Smooth muscle cell (in vitro differentiated cells): ENCODE data around the gene ASTN2. TPM values are rescaled to one million over a fixed set of nuclear protein-coding genes. Genes with fewer than 3 reads are reported as not detected.

Experiments used
- DNase-seq: peaks from one replicate; lab custom pipeline; 2025; ENCODE audit not compliant: unreplicated experiment; lab: John Stamatoyannopoulos, UW
- H2AFZ ChIP-seq: fragments of 200-600 bp; sonication (generic); 2 replicates; pipeline ENCODE4 v1.6.0; 2016; ENCODE audit warnings: antibody characterized with exemption, low read depth, mild to moderate bottlenecking
- H3F3A ChIP-seq: fragments of 200-600 bp; sonication (generic); 2 replicates; pipeline ENCODE4 v1.6.0; 2017; ENCODE audit warnings: antibody characterized with exemption, low read depth
- H3K27ac ChIP-seq: fragments of 200-600 bp; sonication (generic); 2 replicates; pipeline ENCODE4 v1.5.1; 2016; ENCODE audit warnings: low read depth, mild to moderate bottlenecking
- H3K27me3 ChIP-seq: fragments of 200-600 bp; sonication (generic); 2 replicates; pipeline ENCODE4 v1.6.1; 2016; ENCODE audit warnings: low read depth, mild to moderate bottlenecking
- H3K36me3 ChIP-seq: fragments of 200-600 bp; sonication (generic); 2 replicates; pipeline ENCODE4 v1.5.1; 2016; ENCODE audit warnings: low read depth
- H3K4me1 ChIP-seq: fragments of 200-600 bp; sonication (generic); 2 replicates; pipeline ENCODE4 v1.5.1; 2016; ENCODE audit warnings: low read depth
- H3K4me2 ChIP-seq: fragments of 200-600 bp; sonication (generic); 2 replicates; pipeline ENCODE4 v1.6.0; 2016; ENCODE audit warnings: mild to moderate bottlenecking
- H3K4me3 ChIP-seq: fragments of 200-600 bp; sonication (generic); 2 replicates; pipeline ENCODE4 v1.5.1; 2016; ENCODE audit warnings: mild to moderate bottlenecking
- H3K79me2 ChIP-seq: fragments of 200-600 bp; sonication (generic); 2 replicates; pipeline ENCODE4 v1.6.0; 2016; ENCODE audit warnings: low read depth, mild to moderate bottlenecking
- H3K9ac ChIP-seq: fragments of 200-600 bp; sonication (generic); 2 replicates; pipeline ENCODE4 v1.6.0; 2016; ENCODE audit warnings: low read depth
- H3K9me3 ChIP-seq: fragments of 200-600 bp; sonication (generic); replicated peaks from 2 replicates; pipeline ENCODE4 v1.5.1; 2016; ENCODE audit warnings: low read depth
- H4K20me1 ChIP-seq: fragments of 200-600 bp; sonication (generic); 2 replicates; pipeline ENCODE4 v1.6.0; 2016; ENCODE audit warnings: low read depth
- WGBS: methylation state at CpG from one replicate; pipeline ENCODE4 v1.1.7; 2016; ENCODE audit warnings: low lambda C conversion rate; 5-methylcytosine and 5-hydroxymethylcytosine counted together
- polyA plus RNA-seq: library from polyadenylated mRNA; unstranded; fragments of >200 nt; fragmentation: Nextera tagmentation; extraction: Ambion mirVana; gene quantifications from 2 replicates; pipeline ENCODE4 v1.2.1, GENCODE V29; 2016
- total RNA-seq: library from RNA; depleted of rRNA; stranded (reverse); fragments of >200 nt; gene quantifications from 2 replicates; pipeline ENCODE4 v1.2.3, GENCODE V29; 2014
- TF ChIP-seq, protein P1 (sequence below): fragments of 200-600 bp; sonication (generic); IDR thresholded peaks from 2 replicates; pipeline ENCODE4 v1.5.1; 2017; ENCODE audit warnings: borderline replicate concordance, mild to moderate bottlenecking, antibody characterized with exemption; ENCODE audit not compliant: insufficient read depth, poor library complexity, severe bottlenecking

Gene ASTN2
- total and polyA plus RNA-seq, 2 experiments from 2014 or later, result 6.5 to 6.7 TPM

DNA sequence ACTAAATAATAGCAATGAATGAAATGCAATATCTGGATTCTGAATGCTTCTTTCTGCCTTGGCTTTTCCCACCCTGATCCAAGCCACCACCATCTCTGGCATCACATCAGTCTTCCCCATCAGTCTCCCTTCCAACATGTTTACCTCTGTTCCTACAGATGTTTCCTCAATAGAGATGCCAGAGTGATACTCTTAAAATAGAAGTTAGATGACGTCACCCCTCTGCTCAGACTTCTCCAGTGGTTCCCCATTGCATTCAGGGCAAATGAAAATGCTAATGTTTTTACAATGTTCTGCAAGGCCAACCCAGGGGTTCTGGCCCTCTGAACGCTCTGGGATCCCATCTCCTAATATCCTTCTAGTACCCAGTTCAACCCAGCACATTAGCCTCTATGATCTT, 422.0 kb downstream of the ASTN2 start:
- no peak for DNase-seq
- Histone ChIP-seq H3K27me3 (no peaks in the 10 kb centered on the region), H3K9me3 (no peaks in the 10 kb centered on the region), H2AFZ (no peak overlapping the region), H3K4me1 (no peaks in the 10 kb centered on the region), H3K36me3 (no peaks in the 10 kb centered on the region), H3K4me3 (no peak overlapping the region), H3F3A (no peaks in the 10 kb centered on the region), H3K9ac (no peak overlapping the region), H3K4me2 (no peak overlapping the region), H3K27ac (no peak overlapping the region), H3K79me2 (no peaks in the 10 kb centered on the region), H4K20me1 (no peaks in the 10 kb centered on the region)
- 73% methylated on average over 2 of the region's 2 CpGs for WGBS
- TF ChIP-seq, protein P1, sequence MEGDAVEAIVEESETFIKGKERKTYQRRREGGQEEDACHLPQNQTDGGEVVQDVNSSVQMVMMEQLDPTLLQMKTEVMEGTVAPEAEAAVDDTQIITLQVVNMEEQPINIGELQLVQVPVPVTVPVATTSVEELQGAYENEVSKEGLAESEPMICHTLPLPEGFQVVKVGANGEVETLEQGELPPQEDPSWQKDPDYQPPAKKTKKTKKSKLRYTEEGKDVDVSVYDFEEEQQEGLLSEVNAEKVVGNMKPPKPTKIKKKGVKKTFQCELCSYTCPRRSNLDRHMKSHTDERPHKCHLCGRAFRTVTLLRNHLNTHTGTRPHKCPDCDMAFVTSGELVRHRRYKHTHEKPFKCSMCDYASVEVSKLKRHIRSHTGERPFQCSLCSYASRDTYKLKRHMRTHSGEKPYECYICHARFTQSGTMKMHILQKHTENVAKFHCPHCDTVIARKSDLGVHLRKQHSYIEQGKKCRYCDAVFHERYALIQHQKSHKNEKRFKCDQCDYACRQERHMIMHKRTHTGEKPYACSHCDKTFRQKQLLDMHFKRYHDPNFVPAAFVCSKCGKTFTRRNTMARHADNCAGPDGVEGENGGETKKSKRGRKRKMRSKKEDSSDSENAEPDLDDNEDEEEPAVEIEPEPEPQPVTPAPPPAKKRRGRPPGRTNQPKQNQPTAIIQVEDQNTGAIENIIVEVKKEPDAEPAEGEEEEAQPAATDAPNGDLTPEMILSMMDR, result no peak

DNA sequence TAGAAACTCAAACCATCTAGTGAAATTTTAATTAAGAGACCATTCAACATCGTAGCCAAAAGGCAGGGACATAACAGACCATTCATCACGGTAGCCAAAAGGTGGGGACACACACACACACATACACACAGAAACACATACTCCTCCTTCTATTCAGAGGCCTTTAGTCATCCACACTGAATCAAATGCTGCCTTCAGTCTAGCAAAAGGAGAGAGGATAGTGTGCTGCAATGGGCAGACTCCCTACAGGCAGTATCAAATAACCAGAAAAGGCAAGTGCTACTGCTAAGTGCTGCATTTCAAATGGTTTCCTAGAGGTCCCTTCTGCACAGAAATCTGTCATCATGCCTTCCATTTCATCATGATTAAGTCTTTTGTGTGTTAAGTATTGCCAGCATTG, 423.8 kb downstream of the ASTN2 start:
- no peaks in the 10 kb centered on the region for H3K36me3 ChIP-seq
- no peak overlapping the region for H3K27ac ChIP-seq
- H3K9ac ChIP-seq, result no peak overlapping the region
- no peaks in the 10 kb centered on the region for H3K27me3 ChIP-seq
- no peak overlapping the region for H2AFZ ChIP-seq
- H3K4me1 ChIP-seq, result peaks cover 5% of the 10 kb centered on the region
- no peak for DNase-seq
- TF ChIP-seq, protein P1, result no peak
- no peaks in the 10 kb centered on the region for H3K79me2 ChIP-seq
- no peaks in the 10 kb centered on the region for H3F3A ChIP-seq
- H4K20me1 ChIP-seq, result no peaks in the 10 kb centered on the region
- no peaks in the 10 kb centered on the region for H3K9me3 ChIP-seq
- no peak overlapping the region for H3K4me2 ChIP-seq
- 94% methylated on average over 2 of the region's 2 CpGs for WGBS
- H3K4me3 ChIP-seq, result no peak overlapping the region

DNA sequence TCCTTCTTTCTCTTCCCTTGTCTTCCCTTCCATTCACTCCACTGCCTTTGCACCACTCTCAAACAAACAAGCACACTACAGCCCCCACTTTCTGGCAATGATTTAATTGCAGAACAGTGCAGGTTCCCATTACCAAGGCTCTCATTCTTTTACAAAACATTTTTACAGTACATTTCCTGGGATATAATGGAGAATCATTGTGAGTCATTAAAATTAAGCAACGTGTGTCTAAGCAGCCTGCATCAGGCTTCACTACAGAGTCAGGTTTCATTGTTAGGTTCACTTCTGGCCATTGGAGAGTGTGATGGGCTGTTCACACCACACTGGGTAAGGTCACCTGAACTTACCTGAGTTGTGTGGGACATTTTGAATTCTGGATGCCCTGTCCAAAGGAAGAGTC, 424.3 kb downstream of the ASTN2 start:
- no peaks in the 10 kb centered on the region for H3K9me3 ChIP-seq
- DNase-seq, result no peak
- no peak overlapping the region for H3K9ac ChIP-seq
- H3K36me3 ChIP-seq, result no peaks in the 10 kb centered on the region
- TF ChIP-seq, protein P1, result no peak
- no peaks in the 10 kb centered on the region for H4K20me1 ChIP-seq
- no peak overlapping the region for H2AFZ ChIP-seq
- no peaks in the 10 kb centered on the region for H3K27me3 ChIP-seq
- no peak overlapping the region for H3K4me2 ChIP-seq
- WGBS, result 55% methylated on average over 1 of the region's 1 CpG
- H3F3A ChIP-seq, result no peaks in the 10 kb centered on the region
- H3K4me3 ChIP-seq, result no peak overlapping the region
- H3K27ac ChIP-seq, result no peak overlapping the region
- no peaks in the 10 kb centered on the region for H3K79me2 ChIP-seq
- peaks cover 5% of the 10 kb centered on the region for H3K4me1 ChIP-seq

DNA sequence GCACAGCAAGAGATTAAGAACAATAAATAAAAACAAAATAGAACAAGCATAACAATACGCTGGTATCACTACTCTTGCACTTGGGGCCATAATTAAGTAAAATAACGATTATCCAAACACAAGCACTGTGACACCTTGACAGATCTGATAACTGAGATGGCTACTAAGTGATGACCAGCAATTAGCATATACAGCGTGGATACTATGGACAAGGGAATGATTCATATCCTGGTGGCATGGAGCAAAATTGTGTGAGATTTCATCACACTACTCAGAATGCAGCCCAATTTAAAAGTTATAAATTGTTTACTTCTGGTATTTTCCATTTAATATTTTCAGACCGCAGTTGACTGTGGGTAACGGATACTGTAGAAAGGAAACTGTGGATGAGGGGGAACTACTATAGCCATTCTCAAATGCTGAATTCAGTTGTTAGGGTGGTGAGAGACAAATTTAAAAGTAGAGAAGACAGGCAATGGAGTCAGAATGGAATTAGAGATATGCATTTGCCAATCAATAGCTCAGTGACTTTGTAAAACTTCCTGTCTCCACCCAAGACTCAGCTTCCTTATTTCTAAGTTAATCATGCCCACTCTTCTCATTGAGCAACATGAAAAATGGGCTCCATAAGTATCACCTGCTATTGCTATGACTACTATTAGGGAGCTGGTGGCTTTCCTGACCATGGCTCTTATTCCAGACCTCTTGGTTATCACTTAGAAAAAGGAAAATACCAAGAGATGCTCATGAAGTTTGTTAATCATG, 427.0 kb downstream of the ASTN2 start:
- no peak overlapping the region for H3K4me3 ChIP-seq
- no peak overlapping the region for H3K27ac ChIP-seq
- H3K9me3 ChIP-seq, result no peaks in the 10 kb centered on the region
- 81% methylated on average over 5 of the region's 5 CpGs for WGBS
- no peak overlapping the region for H3K9ac ChIP-seq
- no peaks in the 10 kb centered on the region for H3K79me2 ChIP-seq
- H3K36me3 ChIP-seq, result no peaks in the 10 kb centered on the region
- H3F3A ChIP-seq, result no peaks in the 10 kb centered on the region
- no peaks in the 10 kb centered on the region for H4K20me1 ChIP-seq
- H3K4me2 ChIP-seq, result peak overlapping the region; percentile 15
- H2AFZ ChIP-seq, result no peak overlapping the region
- no peaks in the 10 kb centered on the region for H3K27me3 ChIP-seq
- TF ChIP-seq, protein P1, result no peak
- DNase-seq, result no peak
- peaks cover 5% of the 10 kb centered on the region for H3K4me1 ChIP-seq
